Ovary (tissue), 9 donors: Measurements from ENCODE around the gene PAQR5. TPM values are rescaled to one million over a fixed set of nuclear protein-coding genes. Genes with fewer than 3 reads are reported as not detected.

Experiments
- DNase-seq, 5 donors: peaks; one replicate each; pipeline ENCODE4 v3.0.0-alpha.2; 2019 to 2020
- H3K27ac ChIP-seq, 2 donors: fragments of 200-600 bp; one replicate each; pipeline versions ENCODE4 v1.5.1 to v1.8.0; 2019 to 2022
- H3K27me3 ChIP-seq: fragments of 200-600 bp; one replicate; pipeline ENCODE4 v1.8.0; 2022
- H3K36me3 ChIP-seq: fragments of 200-600 bp; sonication (generic); one replicate; pipeline ENCODE4 v1.5.1; 2019
- H3K4me1 ChIP-seq: one replicate; pipeline ENCODE4 v1.8.1; 2013; ENCODE audit warnings: mild to moderate bottlenecking, moderate library complexity; ENCODE audit not compliant: insufficient read depth
- H3K4me3 ChIP-seq: fragments of 200-600 bp; sonication (generic); one replicate; pipeline ENCODE4 v1.5.1; 2017
- H3K9me3 ChIP-seq, 2 donors: fragments of 200-600 bp in 1 of 2; sonication (generic) in 1 of 2; one replicate each; pipeline versions ENCODE4 v1.5.1 to v1.8.1; 2013 to 2019; ENCODE audit warnings: mild to moderate bottlenecking in 1 of 2, moderate library complexity in 1 of 2
- CTCF ChIP-seq, 3 donors: fragments of 450-650 bp in 2 of 3; fragments of 200-600 bp in 1 of 3; IDR thresholded peaks; one replicate each; pipeline versions ENCODE4 v1.5.1 to v1.8.0; 2016 to 2022; ENCODE audit warnings: antibody characterized with exemption in 3 of 3, mild to moderate bottlenecking in 1 of 3
- EP300 ChIP-seq: sonication (generic); formaldehyde crosslinking; IDR thresholded peaks from one replicate; pipeline ENCODE4 v1.6.1; 2017; ENCODE audit warnings: antibody characterized with exemption
- POLR2A ChIP-seq: fragments of 450-650 bp; IDR thresholded peaks from one replicate; pipeline ENCODE4 v1.6.1; 2017; ENCODE audit warnings: antibody characterized with exemption, mild to moderate bottlenecking, moderate library complexity
- WGBS, 3 donors: extraction: QIAGEN DNeasy Blood & Tissue Kit in 1 of 3; methylation state at CpG; one replicate each; pipeline versions ENCODE4 v1.1.5 to v1.1.7; 2013 to 2017; 5-methylcytosine and 5-hydroxymethylcytosine counted together
- intact Hi-C, 4 donors: fragments of 100-400 bp; cut with DNase I; formaldehyde crosslinking; loops; one replicate each; pipeline versions ENCODE4 v1.11.0 to v1.15.1; 2022 to 2023
- polyA plus RNA-seq, 2 donors: library from polyadenylated mRNA; stranded (reverse); fragments of 200-250 nt in 1 of 2; fragments of 350-450 nt in 1 of 2; fragmentation: Illumina TruSeq in 1 of 2; extraction: RNeasy Lipid Tissue Mini Kit (QIAGEN cat#74804) in 1 of 2; gene quantifications; one replicate each; pipeline ENCODE4 v1.2.3, GENCODE V29; 2013 to 2014
- total RNA-seq, 7 donors: library from RNA; depleted of rRNA in 2 of 7; stranded (reverse); fragments of >200 nt in 2 of 7; fragmentation: NEBNext Ultra II Directional in 3 of 7; extraction: Animal tissue kit (Norgen Biotek cat#: 25700) in 3 of 7; gene quantifications; one replicate each; pipeline versions ENCODE4 v1.1.0 to v1.2.4, GENCODE V29; 2016 to 2023
- donor health status: DM: no; HTN: no; CAD: no; lungs with moderate emphysema.
- donor health status: DM: no; HTN: no; CAD: no.
- donor health status: Bipolar disorder and iron deficiency.
- donor health status: DM: yes; HTN: yes; CAD: no.
- donor health status: DM: no; HTN: no; CAD: no.
- donor health status: DM: yes; HTN: yes; CAD: no.

PAQR5 gene
- total and polyA plus RNA-seq, 9 donors, result 0.12 to 2.4 (median 0.66) TPM

GRCh38 chr15:69357773-69358771 lies 59.4 kb downstream of the PAQR5 start:
- DNase-seq, result peak; percentile 20 to 70 (median 65)
- Histone ChIP-seq H3K4me1 (peaks cover 8% of the 10 kb centered on the region), H3K27ac (peak overlapping the region in 1 of 2 donors; percentile 14), H3K36me3 (no peaks in the 10 kb centered on the region), H3K27me3 (no peaks in the 10 kb centered on the region), H3K4me3 (no peak overlapping the region), H3K9me3 (no peaks in the 10 kb centered on the region)
- intact Hi-C loops, result no loop called here
- WGBS, 3 donors, result 34 to 44% (median 38%) methylated on average over 9 of the region's 9 CpGs
- TF ChIP-seq EP300, result no peak
- no peak for TF ChIP-seq CTCF (IDR thresholded peaks at IDR 0.05)
- TF ChIP-seq POLR2A, result no peak

- H3K9me3 ChIP-seq, result no peaks in the 10 kb centered on the region
- intact Hi-C loops, result no loop called here
- no peak overlapping the region for H3K4me3 ChIP-seq
- H3K27ac ChIP-seq, result peak overlapping the region in 1 of 2 donors; percentile 14
- no peaks in the 10 kb centered on the region for H3K27me3 ChIP-seq
- H3K4me1 ChIP-seq, result peaks cover 8% of the 10 kb centered on the region
- TF ChIP-seq CTCF (IDR thresholded peaks at IDR 0.05), result no peak
- no peak for TF ChIP-seq POLR2A
- no peak for TF ChIP-seq EP300
- 70 to 89% (median 88%) methylated on average over 4 of the region's 4 CpGs for WGBS, 3 donors
- DNase-seq, result no peak
- H3K36me3 ChIP-seq, result no peaks in the 10 kb centered on the region
Observed at GRCh38 chr15:69358850-69359249, 60.1 kb downstream of the PAQR5 start.

GRCh38 chr15:69359722-69360121 lies 61.0 kb downstream of the PAQR5 start:
- no peaks in the 10 kb centered on the region for H3K9me3 ChIP-seq
- no peak for DNase-seq
- H3K36me3 ChIP-seq, result no peaks in the 10 kb centered on the region
- TF ChIP-seq EP300 (no peak), POLR2A (no peak), CTCF (IDR thresholded peaks at IDR 0.05) (no peak)
- H3K4me1 ChIP-seq, result peaks cover 8% of the 10 kb centered on the region
- no peak overlapping the region for H3K27ac ChIP-seq
- intact Hi-C loops, result no loop called here
- no peak overlapping the region for H3K4me3 ChIP-seq
- 92 to 93% (median 93%) methylated on average over 3 of the region's 3 CpGs for WGBS, 3 donors
- no peaks in the 10 kb centered on the region for H3K27me3 ChIP-seq

- DNase-seq, result no peak
- H3K27me3 ChIP-seq, result no peaks in the 10 kb centered on the region
- H3K27ac ChIP-seq, result no peak overlapping the region
- WGBS, 3 donors, result 0 to 10% (median 0%) methylated on average over 1 of the region's 1 CpG
- intact Hi-C loops, result no loop called here
- peaks cover 8% of the 10 kb centered on the region for H3K4me1 ChIP-seq
- H3K36me3 ChIP-seq, result no peaks in the 10 kb centered on the region
- TF ChIP-seq POLR2A, result no peak
- no peak for TF ChIP-seq CTCF (IDR thresholded peaks at IDR 0.05)
- no peak for TF ChIP-seq EP300
- no peaks in the 10 kb centered on the region for H3K9me3 ChIP-seq
- H3K4me3 ChIP-seq, result no peak overlapping the region
Observed at GRCh38 chr15:69360642-69361041, 61.9 kb downstream of the PAQR5 start.
